ENCODE data around the gene BBS9.
"Not testable (repeated sequence)": the region's sequence is repeated elsewhere in the genome, so short reads cannot be mapped to it uniquely, and the experiment has no call there.

Gene BBS9

DNA sequence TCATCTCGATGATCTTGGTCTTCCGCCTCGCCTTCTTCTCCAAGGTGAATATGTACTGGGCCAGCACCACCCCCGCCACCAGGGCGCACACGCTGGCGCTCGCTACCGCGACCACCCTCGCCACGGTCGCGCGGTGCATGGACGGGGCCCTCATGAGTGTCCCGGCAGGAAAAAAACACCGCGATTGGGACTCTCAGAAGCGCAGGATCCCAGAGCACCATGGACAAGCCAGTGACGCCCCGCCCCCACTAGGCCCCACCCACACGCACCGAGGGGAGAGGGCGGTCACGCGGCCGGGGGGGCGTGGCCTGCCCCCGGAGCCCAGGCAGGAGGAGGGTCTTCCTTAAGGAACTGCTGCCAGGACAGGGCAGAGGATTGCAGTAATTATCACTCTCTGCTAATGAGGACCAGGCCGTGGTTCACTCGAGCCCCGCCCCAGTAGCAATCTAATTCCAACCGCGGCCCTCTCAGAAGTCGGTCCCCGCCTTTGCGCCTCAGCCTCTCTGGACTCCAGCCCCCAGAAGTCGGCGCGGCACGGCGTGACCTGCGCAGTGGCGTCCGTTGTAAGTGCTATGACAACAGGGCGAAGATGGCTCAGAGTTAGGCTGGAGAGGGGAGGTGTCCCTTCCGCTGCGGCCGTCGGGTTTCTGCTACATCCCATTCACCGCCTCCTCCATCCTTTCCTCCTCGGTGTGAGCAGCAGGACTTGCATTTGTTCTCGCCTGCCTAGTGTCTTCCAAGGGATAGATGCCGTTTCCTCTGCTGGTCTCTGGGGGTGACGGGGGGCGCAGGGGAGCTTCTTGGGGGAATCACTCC, at the start of gene BBS9:
BBS9 (plus strand) TSS at position 575 of the 816 bp plus-strand sequence. CDS start 16,689 bp downstream, outside the sequence.
- peak; percentile 96 for DNase-seq

DNA sequence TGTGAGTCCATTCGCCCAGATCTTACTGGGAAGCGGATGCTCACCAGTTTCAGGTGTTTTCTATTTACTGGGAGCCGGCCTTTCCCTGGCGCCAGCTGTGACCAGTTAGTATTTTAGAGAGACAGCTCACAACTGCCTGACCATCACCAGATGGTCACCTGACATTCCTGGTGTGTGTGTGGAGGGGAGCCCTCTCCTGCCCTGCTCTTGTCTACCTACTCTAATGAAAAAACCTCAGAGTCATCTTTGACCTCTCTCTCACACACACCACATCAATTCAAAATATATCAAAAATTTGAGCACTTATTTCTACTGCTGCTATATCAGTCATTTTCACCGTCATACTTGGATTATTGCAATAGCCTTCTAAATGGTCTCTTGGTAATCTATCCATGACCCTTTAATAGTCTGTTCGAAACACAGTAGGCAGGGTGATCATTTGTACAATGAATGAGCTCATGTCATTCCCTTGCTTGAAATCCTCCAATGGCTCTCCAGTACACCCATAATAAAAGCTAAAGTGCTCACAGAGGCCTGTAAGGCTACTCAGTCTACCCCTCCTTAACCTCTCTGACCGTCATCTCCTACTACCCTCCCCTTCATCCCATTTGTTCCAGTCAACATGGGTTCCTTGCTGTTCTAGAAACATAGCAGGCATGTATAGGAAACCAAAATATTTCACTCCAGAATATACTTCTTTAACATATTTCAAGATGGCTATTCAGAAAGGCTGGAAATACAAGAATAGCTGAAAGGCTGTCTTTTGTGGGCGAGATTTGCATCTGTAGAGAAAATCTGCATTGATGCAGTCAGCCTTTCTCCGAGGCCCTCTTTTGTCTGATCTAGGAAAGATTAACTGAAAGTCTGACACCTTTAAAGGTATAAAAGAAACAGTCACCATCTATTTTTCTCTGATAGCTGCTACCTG, 49.3 kb upstream of the BBS9 start:
- DNase-seq: no peak

DNA sequence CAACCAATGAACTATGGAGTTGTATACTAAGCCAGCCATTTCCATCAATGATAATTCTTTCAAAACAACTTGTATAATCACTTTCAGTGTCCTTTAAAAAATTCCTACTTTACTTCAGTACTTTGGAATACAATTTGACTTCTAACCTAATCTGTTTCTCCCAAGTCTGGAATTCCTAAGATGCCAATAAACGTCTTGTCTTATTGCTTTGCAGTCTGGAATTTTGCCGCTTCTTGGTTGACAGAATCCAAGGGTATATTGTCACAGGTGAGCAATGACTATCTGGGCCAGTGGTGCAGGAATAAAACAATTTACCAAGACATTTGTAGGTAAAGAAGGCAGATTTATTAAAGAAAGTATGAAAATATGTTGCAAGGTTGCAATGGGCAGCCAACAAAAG, 42.0 kb upstream of the BBS9 start:
- no peak for DNase-seq

DNA sequence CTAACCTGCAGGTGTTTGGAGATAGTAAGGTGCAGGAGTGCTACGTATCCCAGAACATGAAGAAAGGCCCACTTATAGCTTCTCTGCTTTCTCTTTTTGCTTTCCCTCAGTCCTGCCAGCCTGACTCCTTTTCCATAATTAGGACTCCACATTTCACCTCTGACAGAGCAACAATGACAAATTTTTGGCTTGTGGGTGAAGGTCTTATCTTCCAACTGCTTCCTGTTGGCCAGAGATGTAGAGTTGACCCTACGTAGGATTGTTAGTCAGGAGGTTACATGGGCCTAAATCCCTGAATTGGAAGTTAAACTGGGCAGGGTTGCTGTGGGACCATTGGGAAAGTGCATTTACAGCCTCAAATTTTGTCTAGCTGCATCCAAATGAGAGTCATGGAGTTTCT, 41.5 kb upstream of the BBS9 start:
- DNase-seq: no peak

DNA sequence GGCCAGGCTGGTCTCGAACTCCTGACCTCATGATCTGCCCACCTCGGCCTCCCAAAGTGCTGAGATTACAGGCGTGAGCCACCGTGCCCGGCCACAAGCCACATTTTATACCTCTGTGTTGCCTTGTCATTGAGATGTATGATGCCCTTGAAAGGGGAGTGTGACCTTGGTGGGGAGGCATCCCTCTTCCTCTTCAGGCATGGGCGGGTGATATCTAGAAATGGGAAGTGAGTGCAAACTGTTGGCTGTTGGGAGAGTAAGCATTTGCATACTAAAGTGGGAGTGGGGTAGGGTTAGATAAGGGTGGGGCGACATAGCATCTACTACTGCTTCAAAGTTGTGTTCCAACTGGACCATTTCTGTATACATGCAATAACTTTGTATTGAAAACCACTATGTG, 40.2 kb upstream of the BBS9 start:
- DNase-seq: no peak

DNA sequence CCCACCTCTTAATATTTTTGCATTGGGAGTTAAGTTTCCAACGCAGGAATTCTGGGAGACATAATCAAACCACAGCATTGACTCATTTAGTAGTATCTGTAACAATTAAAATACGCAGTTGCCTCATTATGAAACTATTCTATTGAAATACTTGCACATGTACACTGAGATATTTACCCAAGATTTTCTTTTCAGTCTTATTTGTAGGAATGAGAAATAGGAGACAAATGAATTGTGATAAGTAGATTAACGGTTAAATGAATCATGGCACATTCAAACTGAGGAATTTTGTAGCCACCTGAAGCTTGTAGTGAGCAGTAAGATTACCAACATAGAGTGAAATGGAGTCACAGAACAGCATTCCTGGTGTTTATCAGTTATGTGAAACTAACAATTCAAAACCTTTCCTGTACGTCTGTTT, 38.2 kb upstream of the BBS9 start:
- DNase-seq: no peak

DNA sequence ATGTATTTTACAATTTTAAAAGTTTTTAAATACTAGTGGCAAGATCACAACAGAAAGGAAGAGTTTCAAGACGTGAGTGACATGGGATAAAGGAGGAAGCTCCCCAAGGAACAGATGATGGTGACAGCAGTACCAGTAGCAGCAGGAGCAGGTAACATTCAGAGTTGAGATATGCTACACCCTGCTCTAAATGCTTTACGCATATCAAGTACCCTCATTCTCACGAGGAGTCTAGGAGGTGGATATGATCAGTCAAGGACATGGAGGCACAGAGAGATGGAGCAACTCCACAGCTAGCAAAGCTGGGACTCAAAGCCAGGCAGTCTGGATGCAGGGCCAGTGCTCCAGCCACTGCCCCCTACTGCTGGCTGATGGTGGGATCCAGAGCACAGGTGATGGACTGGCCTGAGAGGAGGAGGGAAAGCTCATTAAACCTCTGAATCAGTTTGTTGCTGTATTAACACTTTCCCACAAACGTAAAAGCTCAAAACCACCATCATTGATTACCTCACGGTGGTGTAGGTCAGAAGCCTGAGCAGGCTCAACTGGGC, 37.6 kb upstream of the BBS9 start:
- no peak for DNase-seq

DNA sequence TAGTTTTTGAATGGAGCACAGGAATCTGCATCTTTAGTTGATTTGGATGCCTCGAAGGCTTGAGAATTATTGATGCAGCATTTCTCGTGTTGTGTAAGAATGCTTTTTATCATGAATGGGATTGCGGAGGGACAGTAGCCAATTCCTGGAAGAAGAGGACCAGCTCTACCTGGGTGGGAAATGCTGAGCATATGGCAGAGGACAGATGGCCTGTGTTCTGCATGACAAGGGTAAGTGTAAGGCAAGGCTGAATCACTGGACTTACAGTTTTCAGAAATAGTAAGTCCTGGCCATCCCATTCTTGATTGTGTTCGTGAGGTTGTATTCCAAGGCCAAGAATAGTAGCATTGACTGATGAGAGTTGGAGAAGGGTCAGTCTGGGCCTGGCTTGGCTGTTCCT, 36.1 kb upstream of the BBS9 start:
- DNase-seq: no peak

DNA sequence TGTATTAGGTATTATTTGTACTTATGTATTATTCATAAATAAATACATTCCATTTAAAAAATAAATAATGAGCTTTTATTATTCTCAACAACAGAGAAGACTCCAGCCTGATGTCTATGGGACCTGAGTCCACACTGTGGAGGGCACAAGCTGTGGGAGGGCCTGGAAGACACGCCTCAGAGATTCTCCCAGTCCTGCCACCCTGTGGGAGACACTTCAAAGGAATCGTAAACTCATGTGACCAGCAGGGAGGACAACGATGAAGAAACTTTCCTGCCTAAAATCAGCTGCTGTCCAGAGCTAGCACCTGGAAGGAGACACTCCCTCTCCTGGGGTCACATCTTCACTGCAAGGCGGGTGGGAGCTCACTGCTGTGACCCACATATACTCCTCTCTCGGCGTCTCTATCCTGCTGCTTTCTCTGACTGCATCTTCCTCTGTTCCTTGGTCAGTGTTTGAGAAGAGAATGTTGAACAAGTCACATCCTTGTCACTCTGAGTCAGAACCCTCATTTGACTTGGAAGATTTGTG, 34.6 kb upstream of the BBS9 start:
- not testable (repeated sequence) for DNase-seq

DNA sequence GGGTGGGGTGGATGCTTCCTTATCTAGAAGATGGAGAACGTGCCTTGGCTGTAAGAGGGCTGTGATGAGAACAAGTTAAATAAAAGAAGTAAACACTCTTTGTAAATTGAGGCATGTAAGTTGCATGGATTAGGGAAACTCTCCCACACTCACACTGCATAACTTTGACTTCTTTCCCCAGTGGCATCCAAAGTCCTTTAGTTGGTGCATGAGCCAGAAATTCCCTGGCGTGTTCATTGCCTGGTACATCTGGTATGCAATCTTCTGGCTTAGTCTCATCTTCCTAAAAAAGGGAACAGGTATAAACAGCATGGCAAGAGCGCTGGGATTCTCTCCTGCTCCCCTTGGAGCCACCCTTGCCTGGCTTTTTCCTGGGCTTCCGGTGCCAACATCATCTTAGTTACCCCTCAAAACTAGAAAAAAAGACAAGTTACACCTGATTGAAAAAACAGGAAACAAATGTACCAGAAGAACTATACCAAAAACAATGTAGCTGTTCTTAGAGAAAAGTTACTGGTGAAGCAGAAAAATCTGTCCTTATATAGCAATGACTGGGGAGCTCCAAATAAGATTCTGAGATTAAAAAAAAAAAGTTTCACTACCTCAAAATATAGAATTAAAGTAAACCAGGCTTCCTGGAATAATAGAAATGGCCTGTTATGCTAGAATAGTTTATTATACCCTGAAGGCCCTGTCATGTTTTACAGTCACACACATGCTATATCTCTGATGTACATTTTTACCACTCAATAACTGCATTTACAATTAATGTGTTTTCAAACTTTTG, 30.0 kb upstream of the BBS9 start:
- no peak for DNase-seq

DNA sequence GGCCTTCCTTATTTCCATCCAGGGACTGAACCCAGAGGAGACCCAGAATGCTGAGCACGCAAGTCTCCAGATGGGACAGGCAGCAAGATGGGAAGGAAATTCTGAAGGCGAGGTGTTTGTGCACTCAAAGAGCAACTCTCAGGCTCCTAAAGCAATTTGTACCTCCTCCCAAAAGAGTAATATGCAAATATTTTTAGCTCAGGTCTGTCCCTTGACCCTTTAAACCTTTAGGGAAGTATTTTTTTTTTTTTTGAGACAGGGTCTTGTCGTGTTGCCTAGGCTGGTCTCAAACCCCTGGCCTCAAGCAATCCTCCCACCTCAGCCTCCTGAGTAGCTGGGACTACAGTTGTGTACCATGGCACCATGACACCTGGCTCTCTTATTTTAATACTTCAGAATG, 28.6 kb upstream of the BBS9 start:
- no peak for DNase-seq

DNA sequence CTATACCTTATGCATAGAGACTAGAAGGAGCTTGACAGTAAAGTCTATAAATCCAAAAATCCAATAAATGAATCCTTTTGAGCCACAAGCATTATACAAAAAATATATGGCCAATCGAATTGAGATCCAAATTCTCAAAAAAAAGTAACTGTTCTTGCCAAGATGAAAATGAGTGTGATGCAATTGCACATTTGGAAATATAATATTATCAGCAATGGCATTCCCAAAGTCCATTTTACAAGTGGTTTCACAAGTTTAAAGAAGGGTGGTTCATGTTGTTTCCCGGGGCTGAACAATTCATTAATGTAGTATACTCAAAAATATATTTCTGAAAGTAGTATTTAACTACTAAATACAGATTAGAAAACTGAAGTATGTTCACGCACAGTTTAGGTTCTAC, 27.5 kb upstream of the BBS9 start:
- DNase-seq: no peak

DNA sequence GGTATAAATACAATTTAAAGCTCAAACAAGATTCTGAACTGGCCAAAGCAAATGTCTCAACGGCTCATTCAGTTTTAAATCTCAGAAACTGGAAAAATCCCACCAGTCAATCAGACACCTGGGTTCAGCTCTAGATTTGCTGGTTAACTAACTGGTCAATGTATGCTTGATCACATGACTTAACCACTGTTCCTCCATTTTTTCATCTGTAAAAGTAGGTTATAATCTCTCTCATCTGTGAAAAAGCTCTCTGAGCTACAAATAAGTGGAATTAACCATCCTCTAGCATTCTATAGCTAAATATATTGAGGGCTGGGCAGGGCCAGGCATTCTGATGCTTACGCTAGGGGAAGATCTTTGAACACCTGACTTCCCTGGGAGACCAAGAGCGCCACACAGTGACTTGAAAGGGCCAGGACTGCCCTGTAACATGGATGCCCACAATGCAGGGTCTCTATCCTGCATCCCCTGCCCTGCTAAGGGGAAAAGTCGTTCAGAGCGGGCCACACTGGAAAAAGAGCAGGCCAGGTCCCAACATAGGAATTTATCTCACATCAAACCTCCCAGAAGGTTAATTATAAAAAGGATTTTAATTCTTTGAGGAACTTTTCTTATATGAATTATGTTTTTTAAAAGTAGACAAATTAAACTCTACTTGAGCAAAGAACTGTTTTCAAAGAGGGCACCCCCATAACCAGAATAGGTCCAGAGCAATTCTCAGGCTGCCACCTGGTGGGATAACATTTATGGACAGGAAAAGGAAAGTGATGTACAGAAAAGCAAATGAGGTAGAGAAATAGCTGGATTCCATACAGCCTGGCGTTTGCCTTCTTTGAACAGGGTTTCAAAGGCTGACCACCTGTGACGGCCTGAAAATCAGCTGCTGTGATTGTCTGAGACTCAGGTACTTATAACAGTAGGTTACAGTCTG, 22.0 kb upstream of the BBS9 start:
- DNase-seq: no peak

DNA sequence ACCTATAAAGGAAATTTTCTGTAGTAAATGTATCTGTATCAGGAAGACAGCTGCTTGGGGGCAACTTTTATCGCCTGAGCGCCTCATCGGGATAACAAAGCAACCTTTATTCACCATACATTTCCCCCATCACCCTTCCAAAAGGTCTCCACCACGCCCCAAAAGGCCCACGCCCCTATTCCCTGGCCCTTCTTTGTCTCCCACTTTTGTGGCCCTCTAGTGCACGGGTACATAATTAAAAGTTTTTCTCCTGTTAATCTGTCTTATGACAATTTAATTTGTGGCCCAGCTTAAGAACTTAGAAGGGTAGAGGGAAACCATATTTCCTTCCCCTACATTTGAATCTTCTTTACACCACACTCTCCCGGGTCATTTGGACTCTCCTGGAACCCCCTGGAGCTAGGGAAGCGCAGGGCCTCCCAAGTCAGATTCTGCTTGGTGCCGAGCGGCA, 20.8 kb upstream of the BBS9 start:
- DNase-seq: no peak

DNA sequence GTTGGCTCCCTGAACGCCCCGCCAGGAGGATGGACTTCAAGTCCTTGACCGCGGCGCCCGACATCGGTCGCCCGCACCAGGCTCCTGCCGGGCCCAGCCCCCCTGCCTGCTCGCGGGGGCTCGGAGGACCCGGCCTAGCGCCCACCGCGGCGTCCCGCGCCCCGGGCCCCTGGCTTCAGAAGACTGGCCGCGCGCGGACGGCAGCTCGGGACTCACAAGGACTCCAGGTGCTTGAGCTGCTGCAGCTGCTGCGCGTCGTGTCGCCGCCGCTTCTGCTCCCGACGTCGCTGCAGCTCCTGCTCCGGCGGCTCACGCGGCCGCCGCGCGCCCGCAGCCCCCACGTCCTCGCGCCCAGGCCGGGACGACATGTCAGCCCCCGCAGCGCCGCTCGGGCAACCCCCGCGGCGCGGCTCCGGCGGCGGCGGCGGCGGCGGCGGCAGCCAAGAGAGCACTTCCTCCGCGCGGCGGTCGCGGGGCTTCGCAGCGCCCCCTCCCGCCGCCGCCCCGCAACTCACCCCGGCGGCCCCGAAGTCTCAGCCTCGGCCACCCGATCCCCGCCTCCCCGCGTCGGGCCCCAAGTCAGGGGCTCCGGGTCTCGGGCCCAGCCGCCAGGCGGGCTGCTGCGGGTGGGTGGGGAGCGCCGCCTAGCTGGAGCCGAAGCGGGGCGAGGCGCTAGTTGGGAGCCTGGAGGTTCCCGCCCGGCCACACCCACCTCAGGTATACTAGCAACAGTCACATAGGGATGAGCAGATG, 20.2 kb upstream of the BBS9 start, which contains the start of gene RP9:
RP9 (minus strand) TSS at position 400 of the 753 bp plus-strand sequence; CDS start at position 368, 32 bp downstream.
- peak; percentile 89 for DNase-seq

DNA sequence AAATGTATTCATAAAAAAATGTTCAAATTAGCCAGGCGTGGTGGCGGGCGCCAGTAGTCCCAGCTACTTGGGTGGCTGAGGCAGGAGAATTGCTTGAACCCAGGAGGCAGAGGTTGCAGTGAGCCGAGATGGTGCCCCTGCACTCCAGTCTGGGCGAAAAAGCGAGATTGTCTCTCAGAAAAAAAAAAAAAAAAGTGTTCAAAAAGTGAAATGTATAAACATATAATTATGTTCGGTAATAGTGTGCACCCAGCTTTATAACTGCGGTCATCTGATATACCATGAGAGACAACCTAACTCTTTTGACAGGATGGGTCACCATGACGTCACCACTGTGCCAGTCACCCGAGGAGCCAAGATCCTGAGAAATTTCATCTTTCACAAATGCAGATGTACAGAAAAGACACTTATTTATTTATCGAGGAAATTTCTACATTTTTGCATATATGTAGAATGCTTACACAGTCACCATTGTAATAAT, 19.6 kb upstream of the BBS9 start:
- DNase-seq: no peak

DNA sequence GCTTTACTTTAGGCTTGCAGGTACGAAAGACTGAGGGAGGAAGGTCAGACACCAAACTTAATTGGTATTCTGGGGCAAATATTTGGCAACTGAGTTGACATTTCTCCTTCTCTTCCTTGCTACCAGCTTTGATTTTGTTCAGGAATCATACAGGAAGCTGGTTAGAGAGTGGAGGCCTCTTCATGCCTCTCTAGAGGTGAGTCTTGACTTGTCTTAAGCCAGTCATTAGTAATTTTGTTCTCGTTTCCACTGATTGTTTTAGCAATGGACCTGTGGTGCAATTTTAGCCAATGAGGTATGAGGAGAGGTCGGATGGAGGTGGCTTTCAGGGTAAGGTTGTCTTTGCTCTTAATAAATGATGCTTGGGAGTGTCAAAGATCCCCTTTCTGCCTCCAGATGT, 17.8 kb upstream of the BBS9 start:
- no peak for DNase-seq

DNA sequence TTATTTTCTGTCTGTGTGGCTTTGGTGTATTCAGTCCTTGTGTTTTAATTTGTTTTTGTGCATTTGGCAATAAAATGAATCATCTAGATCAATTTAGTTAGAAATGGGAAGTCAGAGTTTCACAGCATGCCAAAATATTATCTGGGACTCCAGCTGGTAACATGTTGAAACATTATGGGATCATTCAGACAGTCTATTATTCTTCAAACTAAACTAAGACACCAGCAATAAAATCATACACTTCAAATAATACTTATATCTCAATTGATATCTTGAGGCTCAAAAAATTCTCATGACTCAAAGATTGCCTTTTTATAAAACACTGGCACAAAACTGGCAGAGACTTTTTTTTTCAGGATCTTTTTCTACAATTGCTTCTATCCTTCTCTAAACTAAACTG, 14.4 kb upstream of the BBS9 start:
- no peak for DNase-seq

DNA sequence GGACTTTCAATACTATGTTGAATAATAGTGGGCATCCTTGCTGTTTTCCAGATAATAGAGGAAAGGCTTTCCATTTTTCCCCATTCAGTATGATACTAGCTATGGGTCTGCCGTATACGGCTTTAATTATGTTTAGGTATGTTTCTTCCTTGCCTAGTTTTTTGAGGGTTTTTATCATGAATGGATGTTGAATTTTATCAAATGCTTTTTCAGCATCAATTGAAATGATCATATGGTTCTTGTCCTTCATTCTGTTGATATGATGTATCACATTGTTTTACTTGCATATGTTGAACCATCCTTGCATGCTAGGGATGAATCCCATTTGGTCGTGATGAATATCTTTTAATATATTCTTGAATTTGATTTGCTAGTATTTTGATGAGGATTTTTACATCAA, 11.0 kb upstream of the BBS9 start:
- no peak for DNase-seq

DNA sequence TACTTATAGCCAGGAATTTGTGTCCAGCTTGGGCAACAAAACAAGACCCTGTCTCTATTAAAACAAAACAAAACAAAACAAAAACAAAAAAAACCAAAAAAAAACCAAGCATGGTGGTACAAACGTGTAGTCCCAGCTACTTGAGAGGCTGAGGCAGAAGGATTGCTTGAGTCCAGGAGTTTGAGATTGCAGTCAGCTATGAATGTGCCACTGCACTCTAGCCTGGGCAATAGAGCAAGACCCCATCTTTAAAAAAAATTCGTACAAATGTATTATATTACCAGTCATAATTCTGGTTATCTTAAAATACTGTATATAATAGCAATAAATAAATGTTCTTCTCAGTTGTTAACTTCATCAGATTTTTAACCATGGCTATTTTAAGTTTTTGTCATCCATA, 2.3 kb upstream of the BBS9 start:
- no peak for DNase-seq

Data from activated CD8-positive, alpha-beta memory T cell treated with anti-CD3 and anti-CD28 coated beads for 24 hours (primary cell).